B cell (primary cell): ENCODE data around the gene NPFFR2. TPM values are rescaled to one million over a fixed set of nuclear protein-coding genes. Genes with fewer than 3 reads are reported as not detected.

Experiments
- ATAC-seq: fragments of 200-7000 bp; cut with Tn5 transposase; one replicate; pipeline ENCODE4 v1.10.0; 2021; ENCODE audit warnings: low read depth, mild to moderate bottlenecking, moderate number of reproducible peaks, moderate library complexity
- CTCF ChIA-PET: fragments of 350-600 bp; sonication (Branson Sonifier 250); formaldehyde crosslinking; loops from one replicate; lab custom pipeline; 2021; ENCODE audit warnings: antibody characterized with exemption, inconsistent platforms; lab: Charles Lee
- POLR2A ChIA-PET: fragments of 350-600 bp; sonication (Branson Sonifier 250); formaldehyde crosslinking; loops from one replicate; lab custom pipeline; 2021; ENCODE audit warnings: antibody characterized with exemption; lab: Charles Lee
- DNase-seq: peaks from one replicate; pipeline ENCODE4 v3.0.0; 2013
- H2AFZ ChIP-seq: 2 replicates; pipeline ENCODE4 v1.6.1; 2012; ENCODE audit warnings: mild to moderate bottlenecking, low read depth, low read length; ENCODE audit not compliant: insufficient read depth, poor library complexity, severe bottlenecking
- H3K27ac ChIP-seq, 2 donors: 1 replicate in 1 of 2; 2 replicates in 1 of 2; pipeline ENCODE4 v1.5.1; 2012 to 2013; ENCODE audit warnings: low read length in 2 of 2, mild to moderate bottlenecking in 2 of 2, moderate library complexity in 1 of 2
- H3K27me3 ChIP-seq, 4 experiments: fragments of 200-600 bp in 1 of 4; sonication (generic) in 1 of 4; replicated peaks in 1 of 4; 1 replicate in 2 of 4; 2 replicates in 2 of 4; pipeline versions ENCODE4 v1.6.1 to v1.7.0; 2013 to 2016; ENCODE audit warnings: low read length in 3 of 4, mild to moderate bottlenecking in 2 of 4, mixed read lengths in 1 of 4, moderate library complexity in 1 of 4; ENCODE audit not compliant: insufficient read depth in 4 of 4, control insufficient read depth in 3 of 4; ENCODE audit errors: control extremely low read depth in 1 of 4
- H3K36me3 ChIP-seq, 2 experiments: replicated peaks in 1 of 2; 1 replicate in 1 of 2; 2 replicates in 1 of 2; pipeline versions ENCODE4 v1.6.1 to v1.7.1; 2013; ENCODE audit warnings: low read length in 1 of 2; ENCODE audit not compliant: insufficient read depth in 2 of 2, control insufficient read depth in 1 of 2; ENCODE audit errors: control extremely low read depth in 1 of 2, extremely low read depth in 1 of 2
- H3K4me1 ChIP-seq, 2 donors: fragments of 200-600 bp in 1 of 2; sonication (generic) in 1 of 2; 1 replicate in 1 of 2; 2 replicates in 1 of 2; pipeline versions ENCODE4 v1.5.1 to v1.6.1; 2013 to 2017; ENCODE audit warnings: low read length in 2 of 2; ENCODE audit not compliant: control insufficient read depth in 2 of 2, insufficient read depth in 2 of 2
- H3K4me2 ChIP-seq: replicated peaks from 2 replicates; pipeline ENCODE3; 2012; ENCODE audit warnings: mild to moderate bottlenecking, low read depth, low read length; ENCODE audit not compliant: poor library complexity, severe bottlenecking
- H3K4me3 ChIP-seq, 5 experiments: fragments of 200-600 bp in 1 of 5; sonication (generic) in 1 of 5; 1 replicate in 3 of 5; 2 replicates in 2 of 5; pipeline versions ENCODE4 v1.5.1 to v1.7.0; 2011 to 2016; ENCODE audit warnings: low read length in 4 of 5, mild to moderate bottlenecking in 4 of 5, low read depth in 2 of 5, control low read depth in 1 of 5, moderate library complexity in 1 of 5; ENCODE audit not compliant: insufficient read depth in 1 of 5; ENCODE audit errors: control extremely low read depth in 1 of 5, extremely low read depth in 1 of 5
- H3K79me2 ChIP-seq: fragments of 200-600 bp; sonication (generic); one replicate; pipeline ENCODE4 v1.6.0; 2016; ENCODE audit warnings: low read length; ENCODE audit not compliant: control insufficient read depth, insufficient read depth
- H3K9ac ChIP-seq: fragments of 200-600 bp; sonication (generic); 2 replicates; pipeline ENCODE4 v1.6.1; 2017; ENCODE audit warnings: mild to moderate bottlenecking, low read length, moderate library complexity
- H3K9me3 ChIP-seq, 3 donors: one replicate each; pipeline versions ENCODE4 v1.6.1 to v1.7.1; 2013; ENCODE audit warnings: low read length in 2 of 3; ENCODE audit not compliant: control insufficient read depth in 2 of 3, insufficient read depth in 1 of 3; ENCODE audit errors: control extremely low read depth in 1 of 3
- H4K20me1 ChIP-seq: 2 replicates; pipeline ENCODE4 v1.6.0; 2012; ENCODE audit warnings: mild to moderate bottlenecking, low read length; ENCODE audit not compliant: insufficient read depth, control insufficient read depth, poor library complexity, severe bottlenecking
- H3K27ac Mint-ChIP-seq: one replicate; pipeline ENCODE4 v1.8.0; 2021; ENCODE audit warnings: mixed read lengths
- H3K27me3 Mint-ChIP-seq: one replicate; pipeline ENCODE4 v1.8.0; 2021; ENCODE audit warnings: mixed read lengths
- H3K4me1 Mint-ChIP-seq: one replicate; pipeline ENCODE4 v1.8.0; 2021; ENCODE audit warnings: mixed read lengths
- H3K4me3 Mint-ChIP-seq: one replicate; pipeline ENCODE4 v1.8.0; 2021; ENCODE audit warnings: mixed read lengths
- H3K9me3 Mint-ChIP-seq: one replicate; pipeline ENCODE4 v1.8.0; 2022; ENCODE audit warnings: mixed read lengths; ENCODE audit not compliant: insufficient read depth
- EZH2 ChIP-seq: IDR thresholded peaks from 2 replicates; pipeline ENCODE4 v1.6.1; 2012; ENCODE audit warnings: borderline replicate concordance, low read depth, mild to moderate bottlenecking, moderate library complexity, low read length; ENCODE audit not compliant: insufficient read depth, poor library complexity, severe bottlenecking
- WGBS: methylation state at CpG from one replicate; pipeline ENCODE4 v1.1.5; 2013; ENCODE audit warnings: missing lambda C conversion rate; ENCODE audit not compliant: insufficient coverage; 5-methylcytosine and 5-hydroxymethylcytosine counted together
- intact Hi-C: fragments of 100-400 bp; cut with micrococcal nuclease; formaldehyde crosslinking; loops from one replicate; pipeline ENCODE4 v1.10.0; 2022
- polyA plus RNA-seq: library from polyadenylated mRNA; depleted of rRNA; stranded (reverse); fragments of >200 nt; gene quantifications from 2 replicates; pipeline ENCODE4 v1.2.3, GENCODE V29; 2012
- total RNA-seq, 2 donors: library from RNA; stranded (reverse); fragments of 120-200 nt in 1 of 2; gene quantifications; 1 replicate in 1 of 2; 2 replicates in 1 of 2; pipeline versions ENCODE4 v1.2.3 to v1.2.4, GENCODE V29; 2013 to 2022
- TF ChIP-seq, protein P1 (sequence below): fragments of 200-600 bp; IDR thresholded peaks from one replicate; pipeline ENCODE4 v1.8.0; 2022; ENCODE audit warnings: antibody characterized with exemption, mild to moderate bottlenecking

The NPFFR2 gene
- total and polyA plus RNA-seq, 2 donors (not counting 1 experiment from before 2014, with no cell fraction given): not detected

DNA sequence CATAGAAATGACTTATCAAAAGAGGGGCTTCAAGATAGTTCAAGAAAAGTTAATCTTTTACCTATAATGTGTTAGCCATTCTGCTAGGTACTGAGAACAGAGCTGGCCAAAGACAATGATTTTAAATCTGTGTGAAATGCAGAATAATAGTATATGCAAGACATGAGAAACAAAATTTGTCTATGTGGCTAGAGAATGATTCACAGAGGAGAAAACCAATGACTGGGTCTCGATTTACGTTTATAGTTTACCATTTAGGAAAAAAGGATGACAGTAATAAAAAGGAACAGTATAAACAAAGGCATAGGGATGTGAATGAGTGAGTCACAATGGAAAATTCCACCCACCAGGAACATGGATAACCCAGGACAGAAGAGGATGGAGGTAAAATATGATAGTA is 31.9 kb downstream of the NPFFR2 start:
- no peaks in the 10 kb centered on the region for H3K36me3 ChIP-seq
- H3K9ac ChIP-seq: no peak overlapping the region
- no peaks in the 10 kb centered on the region for H3K27me3 ChIP-seq
- ChIA-PET CTCF (no interaction called here), POLR2A (no interaction called here)
- no peak for DNase-seq
- Mint-ChIP-seq H3K27ac (no peak overlapping the region), H3K4me3 (no peak overlapping the region), H3K9me3 (no peaks in the 10 kb centered on the region), H3K4me1 (no peaks in the 10 kb centered on the region), H3K27me3 (no peaks in the 10 kb centered on the region)
- peaks cover 0 to 3% (median 0%) of the 10 kb centered on the region in 3 donors for H3K9me3 ChIP-seq
- H3K4me1 ChIP-seq: no peaks in the 10 kb centered on the region
- no peaks in the 10 kb centered on the region for H4K20me1 ChIP-seq
- intact Hi-C loops: no loop called here
- no peaks in the 10 kb centered on the region for H3K79me2 ChIP-seq
- 100% methylated on average over 2 of the region's 2 CpGs for WGBS
- no peak overlapping the region for H3K4me3 ChIP-seq
- no peak overlapping the region for H2AFZ ChIP-seq
- H3K27ac ChIP-seq: no peak overlapping the region
- TF ChIP-seq, protein P1, sequence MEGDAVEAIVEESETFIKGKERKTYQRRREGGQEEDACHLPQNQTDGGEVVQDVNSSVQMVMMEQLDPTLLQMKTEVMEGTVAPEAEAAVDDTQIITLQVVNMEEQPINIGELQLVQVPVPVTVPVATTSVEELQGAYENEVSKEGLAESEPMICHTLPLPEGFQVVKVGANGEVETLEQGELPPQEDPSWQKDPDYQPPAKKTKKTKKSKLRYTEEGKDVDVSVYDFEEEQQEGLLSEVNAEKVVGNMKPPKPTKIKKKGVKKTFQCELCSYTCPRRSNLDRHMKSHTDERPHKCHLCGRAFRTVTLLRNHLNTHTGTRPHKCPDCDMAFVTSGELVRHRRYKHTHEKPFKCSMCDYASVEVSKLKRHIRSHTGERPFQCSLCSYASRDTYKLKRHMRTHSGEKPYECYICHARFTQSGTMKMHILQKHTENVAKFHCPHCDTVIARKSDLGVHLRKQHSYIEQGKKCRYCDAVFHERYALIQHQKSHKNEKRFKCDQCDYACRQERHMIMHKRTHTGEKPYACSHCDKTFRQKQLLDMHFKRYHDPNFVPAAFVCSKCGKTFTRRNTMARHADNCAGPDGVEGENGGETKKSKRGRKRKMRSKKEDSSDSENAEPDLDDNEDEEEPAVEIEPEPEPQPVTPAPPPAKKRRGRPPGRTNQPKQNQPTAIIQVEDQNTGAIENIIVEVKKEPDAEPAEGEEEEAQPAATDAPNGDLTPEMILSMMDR: no peak
- TF ChIP-seq EZH2: no peak
- no peak overlapping the region for H3K4me2 ChIP-seq
- ATAC-seq: no peak

DNA sequence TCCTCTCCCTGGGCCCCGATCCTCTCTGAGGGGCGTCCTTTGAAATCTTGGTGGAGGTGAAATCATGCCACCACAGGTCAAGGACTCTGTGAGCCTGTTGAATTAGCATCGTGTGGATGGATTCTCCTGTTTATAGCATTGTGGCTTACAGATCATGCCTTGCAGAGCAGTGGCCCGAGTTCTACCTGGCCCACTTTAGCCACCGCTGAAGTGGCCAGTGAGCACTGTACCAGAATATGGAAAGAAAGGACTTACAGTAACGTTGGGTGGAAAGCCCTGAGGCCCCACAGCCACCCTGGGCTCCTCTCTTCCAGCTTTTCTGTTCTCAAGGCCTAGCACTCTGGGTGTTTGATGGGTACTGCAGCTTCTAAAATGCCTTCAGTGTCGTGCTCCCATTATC is 35.3 kb downstream of the NPFFR2 start:
- POLR2A ChIA-PET: no interaction called here
- no peak for DNase-seq
- intact Hi-C loops: no loop called here
- WGBS: 79% methylated on average over 7 of the region's 7 CpGs
- H3K79me2 ChIP-seq: no peaks in the 10 kb centered on the region
- no peak for TF ChIP-seq EZH2
- TF ChIP-seq, protein P1: no peak
- Mint-ChIP-seq H3K27ac (no peak overlapping the region), H3K9me3 (no peaks in the 10 kb centered on the region), H3K4me3 (no peak overlapping the region), H3K4me1 (no peaks in the 10 kb centered on the region), H3K27me3 (no peaks in the 10 kb centered on the region)
- no peak overlapping the region for H3K4me2 ChIP-seq
- H4K20me1 ChIP-seq: no peaks in the 10 kb centered on the region
- H3K27me3 ChIP-seq: no peaks in the 10 kb centered on the region
- CTCF ChIA-PET: no interaction called here
- no peak overlapping the region for H3K9ac ChIP-seq
- no peaks in the 10 kb centered on the region for H3K36me3 ChIP-seq
- no peak overlapping the region for H3K27ac ChIP-seq
- no peak overlapping the region for H2AFZ ChIP-seq
- peaks cover 0 to 3% (median 0%) of the 10 kb centered on the region in 3 donors for H3K9me3 ChIP-seq
- H3K4me1 ChIP-seq: no peaks in the 10 kb centered on the region
- no peak overlapping the region for H3K4me3 ChIP-seq
- no peak for ATAC-seq
